ENCODE data around the gene TMA7.
"Not testable (repeated sequence)": the region's sequence is repeated elsewhere in the genome, so short reads cannot be mapped to it uniquely, and the experiment has no call there.

TMA7 gene

DNA sequence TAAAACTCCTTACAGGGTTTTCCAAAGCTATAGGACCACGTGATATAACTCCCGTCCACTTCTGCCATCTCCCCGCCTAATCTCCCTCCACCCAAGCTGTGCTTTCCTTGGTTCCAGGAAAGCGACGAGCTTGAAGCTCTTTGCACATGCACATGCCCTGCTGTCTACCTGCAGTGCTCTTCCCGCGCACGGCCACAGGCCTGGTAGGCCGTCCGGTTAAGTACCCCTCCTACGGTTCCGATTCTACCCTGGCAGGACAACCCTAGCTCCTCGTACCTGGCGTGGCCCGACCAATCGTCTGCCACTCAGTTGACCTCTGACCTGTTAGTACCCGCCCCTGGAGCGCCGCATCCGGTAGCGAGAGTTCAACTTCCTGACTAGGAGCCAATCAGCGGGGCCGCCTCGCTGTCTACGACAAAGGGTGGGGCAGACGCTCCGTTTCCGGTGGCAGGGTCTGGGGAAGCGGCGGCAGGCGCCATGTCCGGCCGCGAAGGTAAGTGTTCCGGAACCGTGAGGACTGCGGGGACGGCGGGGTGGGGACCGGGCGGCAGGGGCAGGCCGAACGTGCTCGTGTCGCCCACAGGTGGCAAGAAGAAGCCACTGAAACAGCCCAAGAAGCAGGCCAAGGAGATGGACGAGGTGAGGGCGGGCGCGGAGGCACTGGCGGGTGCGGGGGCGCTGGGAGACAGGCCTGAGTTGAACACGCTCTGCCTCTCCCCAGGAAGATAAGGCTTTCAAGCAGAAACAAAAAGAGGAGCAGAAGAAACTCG is at the start of gene TMA7, which contains the start of gene CCDC51:
TSS of gene TMA7 (plus strand) at position 438 of the 770 bp plus-strand sequence. CDS start at position 478, 40 bp downstream.
TSS of gene CCDC51 (minus strand) at position 300 of the 770 bp plus-strand sequence. CDS start 4,991 bp downstream, outside the sequence.
- in situ Hi-C loops (cut with MboI; ENCODE audit: low pct_unique_long_range_greater_than_20kb, low sequenced_read_pairs): no loop called here
- peak; percentile 97 for DNase-seq

DNA sequence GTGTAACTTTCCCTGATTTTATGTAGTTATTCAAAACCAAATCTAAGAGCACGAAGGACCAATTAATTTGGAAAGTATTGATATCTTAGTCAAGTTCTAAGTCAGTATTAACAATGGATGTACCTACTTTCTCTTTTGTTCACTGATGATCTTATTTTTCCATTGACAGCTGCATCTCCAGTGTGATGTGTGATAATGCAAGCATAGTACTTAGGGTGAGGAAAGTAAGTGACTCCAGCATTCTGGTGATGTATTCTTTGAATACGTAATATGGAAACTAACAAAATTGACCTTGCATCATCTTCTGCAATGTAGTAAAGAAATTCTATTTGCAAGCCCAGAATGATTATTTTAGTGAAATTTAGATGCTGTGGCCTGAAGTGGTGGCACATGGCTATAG is 45.7 kb upstream of the TMA7 start:
- in situ Hi-C loops (cut with MboI; ENCODE audit: low pct_unique_long_range_greater_than_20kb, low sequenced_read_pairs): no loop called here
- DNase-seq: no peak

- no peak for DNase-seq
- in situ Hi-C loops (cut with MboI; ENCODE audit: low pct_unique_long_range_greater_than_20kb, low sequenced_read_pairs): no loop called here
Measured at GRCh38 chr3:48395714-48396113, 44.3 kb upstream of the TMA7 start.

- in situ Hi-C loops (cut with MboI; ENCODE audit: low pct_unique_long_range_greater_than_20kb, low sequenced_read_pairs): no loop called here
- no peak for DNase-seq
Measured at GRCh38 chr3:48397767-48398681, 42.0 kb upstream of the TMA7 start.

- in situ Hi-C loops (cut with MboI; ENCODE audit: low pct_unique_long_range_greater_than_20kb, low sequenced_read_pairs): no loop called here
- DNase-seq: no peak
Measured at GRCh38 chr3:48398701-48399386, 41.2 kb upstream of the TMA7 start.

- in situ Hi-C loops (cut with MboI; ENCODE audit: low pct_unique_long_range_greater_than_20kb, low sequenced_read_pairs): no loop called here
- peak; percentile 7 for DNase-seq
Measured at GRCh38 chr3:48399387-48400172, 40.5 kb upstream of the TMA7 start.

DNA sequence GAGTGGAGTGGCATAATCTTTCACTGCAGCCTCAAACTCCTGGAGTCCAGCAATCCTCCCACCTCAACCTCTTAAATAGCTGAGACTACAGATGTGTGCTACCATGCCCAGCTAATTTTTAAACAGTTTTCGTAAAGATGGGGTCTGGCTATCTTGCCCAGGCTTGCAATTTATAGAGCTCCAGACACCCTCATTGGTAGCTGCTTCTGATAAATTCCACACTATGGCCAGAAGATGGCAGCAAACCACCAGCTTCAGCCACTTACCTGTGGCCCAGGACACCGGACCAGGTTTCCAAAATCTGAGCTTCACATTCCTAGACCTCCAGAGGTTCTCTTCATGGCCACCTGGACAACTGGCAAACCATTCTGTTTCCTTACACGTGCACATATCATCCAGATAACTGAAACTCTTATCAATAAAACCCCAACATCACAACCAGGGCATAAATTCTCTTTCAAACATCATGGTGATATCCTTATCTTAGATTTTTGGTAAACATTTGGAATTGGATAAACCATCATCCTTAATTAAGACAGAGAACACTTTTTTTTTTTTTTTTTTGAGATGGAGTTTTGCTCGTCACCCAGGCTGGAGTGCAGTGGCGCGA is 39.1 kb upstream of the TMA7 start:
- DNase-seq: peak; percentile 72
- in situ Hi-C loops (cut with MboI; ENCODE audit: low pct_unique_long_range_greater_than_20kb, low sequenced_read_pairs): no loop called here

DNA sequence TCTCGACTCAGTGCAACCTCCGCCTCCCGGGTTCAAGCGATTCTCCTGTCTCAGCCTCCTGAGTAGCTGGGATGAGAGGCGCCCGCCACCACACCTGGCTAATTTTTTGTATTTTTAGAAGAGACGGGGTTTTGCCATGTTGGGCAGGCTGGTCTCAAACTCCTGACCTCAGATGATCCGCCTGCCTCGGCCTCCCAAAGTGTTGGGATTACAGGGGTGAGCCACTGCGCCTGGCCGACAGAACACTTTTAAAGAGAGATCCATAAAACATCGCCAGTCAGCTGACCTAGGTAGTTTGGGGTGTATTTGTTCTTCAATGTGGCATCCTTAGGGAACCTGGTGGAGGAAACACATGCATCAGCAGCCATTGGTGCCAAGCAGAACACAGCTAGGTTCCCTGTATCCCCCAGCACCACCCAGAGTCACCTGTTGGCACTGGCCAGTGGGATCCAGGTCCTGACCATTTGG is 38.6 kb upstream of the TMA7 start:
- in situ Hi-C loops (cut with MboI; ENCODE audit: low pct_unique_long_range_greater_than_20kb, low sequenced_read_pairs); DNase-seq: not testable (repeated sequence)

DNA sequence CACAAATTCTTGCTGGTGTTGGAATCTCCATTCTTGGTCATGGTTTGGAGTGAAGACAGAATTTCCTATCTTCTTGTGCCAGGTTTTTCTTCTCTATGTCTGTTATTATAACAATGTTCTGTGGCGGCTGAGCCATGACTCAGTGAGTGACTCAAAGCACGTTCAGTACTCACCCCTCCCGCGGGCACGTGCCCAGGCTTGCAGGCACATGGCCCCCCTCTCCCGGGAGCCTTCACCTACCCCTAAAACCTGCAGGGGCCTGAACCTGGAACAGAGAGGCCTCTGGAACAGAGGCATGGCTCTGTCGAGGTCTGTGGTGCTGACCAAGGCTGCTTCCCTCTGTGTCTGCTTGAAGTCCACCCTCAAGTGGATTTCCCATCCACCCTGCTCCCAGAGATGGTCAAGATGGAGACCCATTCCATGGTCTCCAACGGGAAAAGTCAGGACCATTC is 37.8 kb upstream of the TMA7 start:
- no peak for DNase-seq
- in situ Hi-C loops (cut with MboI; ENCODE audit: low pct_unique_long_range_greater_than_20kb, low sequenced_read_pairs): no loop called here

- no peak for DNase-seq
- in situ Hi-C loops (cut with MboI; ENCODE audit: low pct_unique_long_range_greater_than_20kb, low sequenced_read_pairs): no loop called here
Measured at GRCh38 chr3:48402907-48403306, 37.1 kb upstream of the TMA7 start.

DNA sequence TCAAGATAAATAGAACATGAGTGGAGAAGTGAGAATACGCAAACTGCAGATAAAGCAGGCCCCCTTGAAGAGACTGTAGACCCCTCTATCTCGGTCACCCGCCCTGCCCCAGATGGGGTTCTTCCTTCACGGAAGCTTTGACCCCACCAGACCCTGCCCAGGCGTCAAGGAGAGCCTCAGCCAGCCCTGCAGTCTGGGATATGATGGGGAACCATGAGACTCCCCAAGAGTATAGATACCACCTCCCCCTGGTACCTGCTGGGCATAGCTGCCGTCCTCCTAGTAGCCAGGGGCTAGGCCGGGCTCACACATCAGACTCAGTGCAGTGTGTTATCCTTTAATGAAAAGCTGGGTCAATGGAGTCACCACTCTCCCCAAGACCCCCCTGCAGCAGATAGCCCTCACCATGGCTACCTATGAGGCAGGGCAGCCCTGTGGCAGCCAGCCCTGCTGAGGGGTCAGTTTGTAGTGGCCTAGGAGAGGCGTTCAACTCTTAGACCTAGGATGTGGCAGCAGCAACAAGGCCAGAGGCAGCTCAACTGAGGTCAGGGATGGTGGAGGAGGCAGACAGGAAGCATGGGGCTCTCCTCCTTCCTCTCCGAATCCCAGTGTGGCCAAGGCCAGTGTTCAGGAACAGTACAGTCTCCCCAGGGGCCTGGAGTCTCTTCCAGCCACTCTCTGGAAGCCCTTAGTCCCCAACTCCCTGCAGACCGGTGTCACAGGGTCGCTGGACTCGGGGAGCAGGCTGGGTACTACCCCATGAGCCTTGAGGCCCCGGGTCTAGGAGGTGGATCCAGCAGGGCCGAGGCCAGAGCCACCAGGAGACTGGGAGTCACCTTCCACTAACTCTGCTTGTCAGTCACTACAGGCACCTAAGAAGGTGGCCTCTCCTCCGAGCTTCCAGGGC is 36.3 kb upstream of the TMA7 start:
- in situ Hi-C loops (cut with MboI; ENCODE audit: low pct_unique_long_range_greater_than_20kb, low sequenced_read_pairs): no loop called here
- DNase-seq: no peak

- no peak for DNase-seq
- in situ Hi-C loops (cut with MboI; ENCODE audit: low pct_unique_long_range_greater_than_20kb, low sequenced_read_pairs): no loop called here
Measured at GRCh38 chr3:48404440-48405342, 35.4 kb upstream of the TMA7 start.

- no peak for DNase-seq
- in situ Hi-C loops (cut with MboI; ENCODE audit: low pct_unique_long_range_greater_than_20kb, low sequenced_read_pairs): no loop called here
Measured at GRCh38 chr3:48405343-48405881, 34.6 kb upstream of the TMA7 start.

DNA sequence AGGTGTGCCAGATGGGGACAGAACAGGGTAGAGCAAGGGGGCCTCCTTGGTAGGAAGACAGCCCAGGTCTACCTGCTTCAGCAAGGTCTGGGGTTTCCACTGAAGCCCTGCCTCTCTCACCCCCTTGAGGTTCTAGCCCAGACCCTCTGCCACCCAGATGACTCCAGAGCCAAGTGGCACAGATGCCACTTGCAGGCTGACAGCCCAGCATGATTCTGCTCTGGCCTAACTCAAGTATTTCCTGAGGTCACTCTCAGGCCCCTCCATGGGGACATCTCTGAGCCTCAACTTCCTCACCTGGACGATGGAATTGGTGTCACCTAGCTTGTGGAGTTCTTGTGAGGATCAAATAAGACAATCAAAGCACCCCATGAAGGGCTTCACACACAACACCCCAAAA is 34.1 kb upstream of the TMA7 start:
- no peak for DNase-seq
- in situ Hi-C loops (cut with MboI; ENCODE audit: low pct_unique_long_range_greater_than_20kb, low sequenced_read_pairs): no loop called here

DNA sequence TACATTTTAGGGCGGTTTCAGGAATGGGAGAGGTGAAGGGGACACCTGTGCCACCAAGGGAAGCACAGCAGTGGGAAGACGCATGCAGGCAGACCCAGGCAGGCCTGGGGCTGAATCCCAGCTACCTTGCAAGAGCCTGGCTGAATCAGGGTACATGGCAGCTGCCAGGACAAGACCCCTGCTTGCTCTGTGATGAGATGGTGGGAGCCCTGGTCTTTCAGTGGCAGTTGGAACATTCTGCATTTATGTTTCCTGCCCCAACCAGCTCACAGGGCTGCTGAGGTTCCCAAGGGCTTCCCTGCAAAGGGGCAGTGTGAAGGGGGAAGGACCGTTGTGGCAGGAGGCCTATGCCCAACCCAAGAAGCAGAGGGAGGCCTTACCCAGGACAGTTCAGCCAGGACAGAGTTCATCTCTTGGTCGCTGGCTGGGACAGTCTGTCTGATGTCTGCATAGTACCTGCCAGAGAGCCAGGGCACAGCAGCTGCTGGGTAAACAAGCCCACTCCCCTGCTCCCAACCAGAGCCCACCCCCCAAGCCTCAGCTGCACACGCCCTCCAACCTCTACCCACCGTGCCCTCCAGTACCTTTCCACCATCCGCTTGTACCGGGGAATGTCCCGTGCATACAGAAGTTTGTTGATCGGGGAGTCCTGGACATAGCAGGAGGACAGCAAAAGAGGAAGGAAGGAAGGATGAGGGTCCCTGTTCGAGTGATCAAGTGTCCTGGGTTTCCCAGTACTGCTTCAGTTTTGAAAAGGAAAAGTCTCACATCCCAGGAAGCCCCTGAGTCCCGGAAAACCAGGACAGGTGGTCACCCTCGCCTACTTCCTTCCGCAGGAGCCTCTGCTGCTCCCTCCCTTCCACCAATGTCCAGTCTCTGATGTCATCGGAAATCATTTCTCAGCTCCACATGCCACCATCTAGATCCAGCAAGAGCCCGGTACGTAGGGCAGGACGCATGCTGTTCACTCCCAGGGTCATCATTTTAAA is 33.3 kb upstream of the TMA7 start:
- in situ Hi-C loops (cut with MboI; ENCODE audit: low pct_unique_long_range_greater_than_20kb, low sequenced_read_pairs): no loop called here
- no peak for DNase-seq

All from KBM-7 (cell line).